ENCODE measurements around the gene KLF16. TPM values are rescaled to one million over a fixed set of nuclear protein-coding genes. Genes with fewer than 3 reads are reported as not detected.

KLF16 gene
- polyA plus RNA-seq, 3 donors from 2014 or later = 0.12 to 0.55 (median 0.49) TPM

DNA sequence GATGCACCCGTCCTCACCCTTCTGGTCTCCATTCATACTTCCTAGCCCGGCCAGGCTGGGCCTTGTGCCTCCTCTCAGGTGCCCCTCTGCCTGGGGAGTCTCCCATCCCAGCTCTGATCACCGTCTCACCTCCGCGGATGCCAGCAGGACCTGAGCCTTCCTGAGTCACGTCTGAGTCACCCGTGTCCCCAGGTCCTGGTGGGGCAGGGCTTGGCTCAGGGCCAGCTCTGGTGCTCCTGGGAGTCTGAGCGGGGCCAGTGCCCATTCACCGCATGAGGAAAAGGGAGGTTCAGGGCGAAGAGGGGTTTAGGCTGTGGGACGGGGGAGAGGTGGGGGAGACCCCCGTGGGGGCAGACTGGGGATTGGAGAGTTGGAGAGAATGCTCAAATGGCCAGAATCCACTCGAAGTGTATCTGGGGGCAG is 51.9 kb downstream of the KLF16 start:
- no peaks in the 10 kb centered on the region for H3K9me3 Mint-ChIP-seq
- peak in 1 of 3 donors; percentile 11 for DNase-seq
- H3K27ac Mint-ChIP-seq = peak overlapping the region in 2 of 6 donors; percentile 15 to 40
- peaks cover 0 to 5% (median 4%) of the 10 kb centered on the region in 3 donors for H3K27me3 Mint-ChIP-seq (ENCODE audit: low read depth in 3 of 3)
- H3K4me3 Mint-ChIP-seq = peak overlapping the region; percentile 62 to 95 (median 78)
- peaks cover 11% of the 10 kb centered on the region in 2 donors for H3K4me1 Mint-ChIP-seq
- H3K36me3 Mint-ChIP-seq = no peaks in the 10 kb centered on the region

DNA sequence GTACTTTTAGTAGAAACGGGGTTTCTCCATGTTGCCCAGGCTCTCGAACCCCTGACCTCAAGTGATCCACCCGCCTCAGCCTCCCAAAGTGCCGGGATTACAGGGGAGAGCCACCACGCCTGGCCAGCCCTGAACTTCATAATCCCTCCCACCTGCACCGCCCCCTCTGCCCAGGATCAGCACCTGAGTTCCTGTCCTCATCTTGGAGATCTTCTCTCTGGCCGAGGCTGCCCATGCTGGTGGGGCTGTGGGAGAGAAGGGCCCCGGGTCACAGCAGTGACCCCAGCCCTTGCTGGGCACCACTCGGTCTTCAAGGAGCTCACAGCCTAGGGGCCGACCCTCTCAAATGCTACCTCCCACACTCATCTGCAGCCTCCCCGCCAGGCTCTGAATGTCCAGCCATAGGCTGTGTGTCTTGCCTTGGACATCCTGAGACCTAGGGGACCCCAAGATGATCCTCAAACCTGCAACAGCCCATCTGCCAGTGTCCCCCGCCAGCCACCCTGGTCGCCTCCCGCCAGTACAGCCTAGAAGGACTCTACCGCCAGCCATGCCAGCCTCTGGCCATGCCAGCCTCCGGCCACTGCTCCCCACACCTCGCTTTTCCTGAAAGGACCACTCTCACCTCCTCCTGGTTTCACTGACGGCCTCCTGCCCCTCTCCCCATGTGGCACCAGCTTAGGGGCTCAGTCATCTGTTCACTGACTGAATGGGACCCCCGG is 52.8 kb downstream of the KLF16 start:
- no peak for DNase-seq
- Mint-ChIP-seq H3K4me1 (peaks cover 11% of the 10 kb centered on the region in 2 donors), H3K27me3 (ENCODE audit: low read depth in 3 of 3) (peaks cover 0 to 5% (median 4%) of the 10 kb centered on the region in 3 donors), H3K27ac (peak overlapping the region in 1 of 6 donors; percentile 51), H3K36me3 (no peaks in the 10 kb centered on the region), H3K4me3 (peak overlapping the region in 4 of 5 donors; percentile 47 to 95 (median 52)), H3K9me3 (no peaks in the 10 kb centered on the region)

DNA sequence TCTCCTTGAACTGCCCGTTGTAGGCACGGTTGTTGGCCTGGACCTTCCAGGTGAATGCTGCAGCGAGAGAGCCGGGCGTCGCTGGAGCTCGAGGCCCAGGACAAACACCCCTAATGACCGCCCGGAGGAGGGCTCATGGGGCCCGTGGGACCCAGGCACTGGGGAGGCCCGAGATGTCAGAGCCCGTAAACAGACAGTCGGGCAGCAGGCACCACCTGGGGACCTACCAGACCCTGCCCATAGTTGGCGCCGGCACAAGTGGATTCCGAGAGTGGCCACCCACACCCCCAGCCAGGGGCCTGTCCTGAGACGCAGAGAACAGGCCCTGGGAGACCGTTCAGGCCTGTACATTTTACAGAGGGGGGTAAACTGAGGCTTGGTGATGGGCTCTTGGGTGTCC is 53.7 kb downstream of the KLF16 start:
- no peak for DNase-seq
- Mint-ChIP-seq H3K36me3 (no peaks in the 10 kb centered on the region), H3K4me3 (no peak overlapping the region), H3K27me3 (ENCODE audit: low read depth in 3 of 3) (peaks cover 0 to 5% (median 2%) of the 10 kb centered on the region in 3 donors), H3K4me1 (peaks cover 11% of the 10 kb centered on the region in 2 donors), H3K27ac (no peak overlapping the region), H3K9me3 (no peaks in the 10 kb centered on the region)

DNA sequence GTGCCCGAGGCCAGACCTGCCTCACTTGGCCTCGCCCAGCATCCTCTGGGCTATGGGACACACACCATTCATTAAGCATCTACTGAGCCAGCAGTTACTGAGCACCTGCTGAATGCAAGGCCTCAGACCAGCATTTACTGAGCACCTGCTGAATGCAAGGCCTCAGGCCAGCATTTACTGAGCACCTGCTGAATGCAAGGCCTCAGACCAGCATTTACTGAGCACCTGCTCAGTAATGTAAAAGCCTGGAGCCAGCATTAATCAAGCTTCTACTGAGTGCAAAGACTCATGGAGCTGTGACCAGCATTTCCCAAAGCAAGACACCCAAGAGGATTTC is 55.0 kb downstream of the KLF16 start:
- H3K27ac Mint-ChIP-seq = no peak overlapping the region
- no peaks in the 10 kb centered on the region for H3K36me3 Mint-ChIP-seq
- H3K9me3 Mint-ChIP-seq = no peaks in the 10 kb centered on the region
- peaks cover 11% of the 10 kb centered on the region in 2 donors for H3K4me1 Mint-ChIP-seq
- no peak for DNase-seq
- peaks cover 0 to 5% (median 0%) of the 10 kb centered on the region in 3 donors for H3K27me3 Mint-ChIP-seq (ENCODE audit: low read depth in 3 of 3)
- peak overlapping the region in 1 of 5 donors; percentile 18 for H3K4me3 Mint-ChIP-seq

DNA sequence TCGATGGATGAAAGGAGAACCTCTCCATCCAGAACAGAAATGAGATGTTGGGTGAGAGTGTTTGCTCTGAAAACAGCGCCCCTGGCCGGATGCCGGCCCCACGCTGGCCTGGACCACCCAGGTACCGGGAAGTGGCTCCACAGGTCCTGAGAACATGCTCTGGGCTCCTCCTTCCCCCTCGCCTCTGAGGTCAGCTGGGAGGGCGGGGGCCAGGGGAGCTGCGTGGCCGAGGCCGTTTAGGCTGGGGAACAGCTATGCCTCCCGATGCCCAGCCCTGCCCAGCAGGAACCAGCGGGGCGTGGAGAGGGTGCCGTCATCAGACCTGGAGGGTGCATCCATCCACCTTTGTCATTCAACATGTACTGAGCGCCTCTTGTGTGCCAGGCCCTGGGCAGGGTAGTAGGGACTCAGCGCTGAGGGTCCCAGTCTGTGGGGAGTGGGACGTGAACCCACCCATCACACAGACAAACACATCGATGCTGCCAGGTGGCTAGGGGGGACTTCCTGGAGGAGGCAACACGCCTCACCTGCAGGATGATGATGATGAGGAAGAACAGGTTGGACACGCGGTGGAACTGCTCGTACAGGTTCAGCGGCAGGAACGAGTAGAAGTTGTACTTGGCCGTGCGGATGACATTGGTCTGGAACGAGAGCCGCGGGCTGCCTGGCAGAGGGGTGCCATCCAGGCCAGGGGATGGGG is 55.5 kb downstream of the KLF16 start:
- Mint-ChIP-seq H3K9me3 (no peaks in the 10 kb centered on the region), H3K4me3 (no peak overlapping the region), H3K4me1 (peaks cover 6% of the 10 kb centered on the region in 2 donors), H3K36me3 (no peaks in the 10 kb centered on the region), H3K27me3 (ENCODE audit: low read depth in 3 of 3) (peaks cover 0 to 2% (median 0%) of the 10 kb centered on the region in 3 donors), H3K27ac (no peak overlapping the region)
- DNase-seq = no peak

DNA sequence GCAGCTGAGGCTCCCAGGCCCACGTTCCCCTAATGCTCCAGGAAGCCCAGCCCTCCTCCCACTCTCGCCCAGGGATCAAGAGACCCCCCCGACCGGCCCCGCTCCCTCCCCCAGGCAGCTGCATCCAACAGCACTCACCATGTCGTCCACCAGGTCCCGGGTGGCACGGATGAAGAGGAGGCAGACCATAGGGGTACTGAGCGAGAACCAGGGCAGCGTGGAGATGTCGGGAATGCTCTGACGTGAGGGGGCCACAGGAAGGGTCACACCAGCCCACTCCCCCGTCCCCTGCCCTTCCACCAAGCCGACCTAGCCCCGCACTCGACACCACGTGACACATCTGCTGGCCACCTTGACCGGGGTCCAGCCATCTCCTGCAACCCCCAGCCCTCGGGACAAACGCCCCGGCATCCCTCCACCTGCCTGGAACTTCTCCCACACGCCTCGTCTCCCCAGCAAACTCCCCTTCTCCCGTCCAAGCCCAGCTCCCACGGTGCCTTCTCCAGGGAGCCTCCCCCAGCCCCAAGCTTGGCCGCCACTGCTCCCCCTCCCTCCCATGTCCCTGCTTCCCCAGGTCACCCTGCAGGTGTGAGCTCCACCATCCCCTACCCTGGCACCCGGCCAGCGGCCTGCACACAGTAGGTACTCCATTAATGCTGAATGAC is 56.2 kb downstream of the KLF16 start:
- H3K27me3 Mint-ChIP-seq (ENCODE audit: low read depth in 3 of 3) = peaks cover 0 to 1% (median 0%) of the 10 kb centered on the region in 3 donors
- no peaks in the 10 kb centered on the region for H3K9me3 Mint-ChIP-seq
- peaks cover 0 to 1% of the 10 kb centered on the region in 2 donors for H3K4me1 Mint-ChIP-seq
- DNase-seq = no peak
- H3K27ac Mint-ChIP-seq = no peak overlapping the region
- no peaks in the 10 kb centered on the region for H3K36me3 Mint-ChIP-seq
- H3K4me3 Mint-ChIP-seq = no peak overlapping the region

DNA sequence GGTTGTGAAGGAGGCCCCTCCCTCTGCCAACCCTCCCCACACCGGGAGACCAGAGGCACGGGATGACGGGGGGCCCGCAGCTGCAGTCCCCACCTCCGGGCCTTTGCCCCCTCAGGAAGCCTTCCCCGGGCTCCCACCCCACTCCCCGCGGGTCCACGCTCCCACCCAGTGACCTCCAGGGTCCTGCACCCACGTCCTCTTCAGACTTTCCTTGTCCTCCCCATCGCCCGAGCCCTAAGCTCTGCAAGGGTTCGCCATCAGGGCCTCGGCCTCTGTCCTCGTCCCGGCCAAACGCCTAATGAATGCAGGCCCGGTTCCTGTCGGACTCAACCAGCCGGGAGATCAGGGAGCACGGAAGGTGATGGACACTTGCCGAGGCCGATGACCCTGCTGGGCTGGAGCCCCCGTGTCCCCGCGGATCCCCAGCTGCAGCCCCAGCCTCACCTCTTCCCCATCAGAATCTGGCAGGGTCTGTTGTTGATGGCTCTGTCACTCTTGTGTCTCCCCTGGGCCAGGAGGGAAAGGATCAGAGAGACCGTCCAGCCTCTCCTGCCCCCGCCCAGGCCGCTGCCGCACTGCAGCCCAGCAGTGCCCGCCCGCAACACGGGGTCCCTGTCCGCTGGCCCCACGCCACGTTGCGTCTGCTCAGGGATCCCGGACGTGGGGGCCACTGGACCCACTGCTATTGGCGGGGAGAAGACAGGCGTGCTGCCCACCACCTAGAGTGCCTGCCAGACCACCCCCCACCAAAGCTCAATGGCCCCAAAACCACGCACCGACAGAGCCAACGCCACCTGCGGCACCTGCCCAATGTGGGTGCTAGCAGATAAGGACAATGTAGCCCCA is 57.0 kb downstream of the KLF16 start:
- Mint-ChIP-seq H3K4me3 (no peak overlapping the region), H3K27ac (peak overlapping the region in 1 of 6 donors; percentile 4)

DNA sequence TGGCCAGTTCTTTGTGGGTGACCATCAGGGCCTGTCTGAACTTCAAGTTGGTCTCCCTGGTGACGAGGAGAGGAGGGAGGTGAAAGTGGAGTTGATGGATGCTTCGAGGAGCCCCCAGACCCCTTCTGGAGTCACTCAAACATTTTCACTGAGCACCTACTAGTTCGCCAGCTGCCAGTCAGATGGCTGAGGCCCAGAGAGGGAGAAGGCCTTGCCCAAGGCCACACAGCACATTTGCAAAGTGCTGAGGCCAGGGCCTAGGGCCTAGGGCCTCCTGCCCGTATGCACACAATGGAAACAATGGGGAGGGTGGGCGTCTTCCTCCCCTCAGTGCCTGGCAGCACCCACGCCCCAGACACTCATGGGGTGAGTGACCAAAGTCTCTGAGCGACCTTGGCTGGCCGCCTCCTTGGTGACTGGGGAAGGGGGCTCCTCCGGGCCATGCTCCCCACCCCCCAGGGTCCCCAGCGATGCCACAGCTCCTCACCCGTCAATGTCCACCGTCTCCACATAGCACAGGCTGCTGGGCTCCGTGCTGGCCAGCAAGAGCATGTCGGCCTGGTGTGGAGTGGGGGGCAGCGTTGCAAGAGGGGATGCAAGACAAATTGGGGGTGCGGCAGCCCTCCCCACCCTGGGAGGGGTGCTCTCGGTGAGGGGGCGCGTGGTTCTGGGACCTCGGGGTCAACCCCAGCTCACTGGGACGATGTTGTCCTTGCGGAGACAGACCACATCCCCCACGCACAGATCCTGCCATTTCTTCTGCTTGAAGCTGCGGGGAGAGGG is 57.8 kb downstream of the KLF16 start:
- DNase-seq = no peak
- H3K36me3 Mint-ChIP-seq = no peaks in the 10 kb centered on the region
- peaks cover 0 to 1% (median 0%) of the 10 kb centered on the region in 3 donors for H3K27me3 Mint-ChIP-seq (ENCODE audit: low read depth in 3 of 3)
- H3K4me1 Mint-ChIP-seq = no peaks in the 10 kb centered on the region
- H3K4me3 Mint-ChIP-seq = no peak overlapping the region
- no peaks in the 10 kb centered on the region for H3K9me3 Mint-ChIP-seq
- no peak overlapping the region for H3K27ac Mint-ChIP-seq

More for the DNA sequence above, 57.0 kb downstream of the KLF16 start:
- peaks cover 0 to 1% of the 10 kb centered on the region in 2 donors for H3K4me1 Mint-ChIP-seq
- H3K27me3 Mint-ChIP-seq (ENCODE audit: low read depth in 3 of 3) = peaks cover 0 to 1% (median 0%) of the 10 kb centered on the region in 3 donors
- DNase-seq = no peak
- H3K9me3 Mint-ChIP-seq = no peaks in the 10 kb centered on the region
- no peaks in the 10 kb centered on the region for H3K36me3 Mint-ChIP-seq

DNA sequence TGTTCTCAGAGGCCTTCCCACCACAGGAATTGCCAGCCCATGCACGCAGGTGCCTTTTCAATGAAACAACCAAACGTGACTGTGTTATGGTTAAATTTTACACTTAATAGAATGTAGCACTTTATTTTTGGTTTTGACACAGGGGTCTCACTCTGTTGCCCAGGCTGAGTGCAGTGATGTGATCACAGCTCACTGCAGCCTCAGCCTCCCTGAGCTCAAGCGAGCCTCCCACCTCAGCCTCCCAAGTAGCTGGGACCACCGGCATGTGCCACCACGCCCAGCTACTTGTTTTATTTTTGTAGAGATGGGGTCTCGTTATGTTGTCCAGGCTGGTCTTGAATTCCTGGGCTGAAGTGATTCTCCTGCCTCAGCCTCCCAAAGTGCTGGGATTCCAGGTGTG is 58.5 kb downstream of the KLF16 start:
- Mint-ChIP-seq H3K9me3 (no peaks in the 10 kb centered on the region), H3K27ac (no peak overlapping the region), H3K4me3 (no peak overlapping the region), H3K27me3 (ENCODE audit: low read depth in 3 of 3) (peaks cover 0 to 1% (median 0%) of the 10 kb centered on the region in 3 donors), H3K4me1 (no peaks in the 10 kb centered on the region), H3K36me3 (peaks cover 3 to 5% (median 4%) of the 10 kb centered on the region in 3 donors)
- DNase-seq = no peak

Other genes with a start within 250 kb of the KLF16 start
- gene TCF3, start 211.0 kb downstream of the KLF16 start, polyA plus RNA-seq = 1 to 10 TPM; 1.9 to 6.3 (median 6.0) TPM
- not detected for gene ONECUT3, start 110.1 kb downstream of the KLF16 start, polyA plus RNA-seq
- gene ATP8B3, start 51.3 kb downstream of the KLF16 start, polyA plus RNA-seq = 1 to 10 TPM; 1.7 to 3.3 (median 3.1) TPM
- 10 to 100 TPM in 1 of 3 donors, 1 to 10 TPM in 1, under 1 TPM in 1; 0.63 to 13.0 (median 4.5) TPM for gene REXO1, start 15.1 kb downstream of the KLF16 start, polyA plus RNA-seq
- 100 to 1,000 TPM; 652 to 783 (median 741) TPM for gene ABHD17A, start 21.9 kb upstream of the KLF16 start, polyA plus RNA-seq
- gene ADAT3, start 41.8 kb upstream of the KLF16 start, polyA plus RNA-seq = 10 to 100 TPM in 1 of 3 donors, 1 to 10 TPM in 2; 2.1 to 10.0 (median 4.3) TPM
- gene SCAMP4, start 41.8 kb upstream of the KLF16 start, polyA plus RNA-seq = 10 to 100 TPM in 2 of 3 donors, 1 to 10 TPM in 1; 7.6 to 31.9 (median 22.6) TPM
- 10 to 100 TPM; 18.0 to 35.4 (median 21.8) TPM for gene CSNK1G2, start 77.6 kb upstream of the KLF16 start, polyA plus RNA-seq
- gene BTBD2, start 152.1 kb upstream of the KLF16 start, polyA plus RNA-seq = 1 to 10 TPM; 2.6 to 4.4 (median 3.6) TPM
- gene MKNK2, start 187.7 kb upstream of the KLF16 start, polyA plus RNA-seq = 10 to 100 TPM; 22.7 to 39.2 (median 23.9) TPM
- gene MOB3A, start 232.7 kb upstream of the KLF16 start, polyA plus RNA-seq = 100 to 1,000 TPM in 1 of 3 donors, 10 to 100 TPM in 2; 39.4 to 160 (median 42.2) TPM
- gene IZUMO4, start 233.3 kb upstream of the KLF16 start, polyA plus RNA-seq = under 1 TPM in 1 of 3 donors, not detected in 2; 0.42 TPM

Measured in immature natural killer cell (primary cell).